Heart left ventricle (tissue), 16 donors: ENCODE results near the gene MAGEB6. TPM values are rescaled to one million over a fixed set of nuclear protein-coding genes. Genes with fewer than 3 reads are reported as not detected.

Source experiments
- ATAC-seq, 4 donors: fragments of 200-7000 bp; cut with Tn5 transposase; one replicate each; pipeline ENCODE4 v1.9.1; 2020 to 2022; ENCODE audit warnings: moderate library complexity in 4 of 4, mild to moderate bottlenecking in 3 of 4, moderate number of reproducible peaks in 1 of 4
- DNase-seq, 5 donors: peaks; one replicate each; pipeline ENCODE4 v3.0.0-alpha.2; 2020
- H3K27ac ChIP-seq, 12 donors: fragments of 200-600 bp; sonication (generic) in 4 of 12; one replicate each; pipeline versions ENCODE4 v1.5.0 to v1.8.0; 2016 to 2022; ENCODE audit warnings: mild to moderate bottlenecking in 2 of 12
- H3K27me3 ChIP-seq, 9 donors: fragments of 200-600 bp; sonication (generic) in 2 of 9; one replicate each; pipeline versions ENCODE4 v1.5.1 to v1.8.0; 2016 to 2022; ENCODE audit warnings: mild to moderate bottlenecking in 3 of 9
- H3K36me3 ChIP-seq, 9 donors: fragments of 200-600 bp; sonication (generic) in 2 of 9; one replicate each; pipeline versions ENCODE4 v1.5.0 to v1.8.0; 2018 to 2022; ENCODE audit warnings: mild to moderate bottlenecking in 2 of 9
- H3K4me1 ChIP-seq, 12 donors: fragments of 200-600 bp; sonication (generic) in 4 of 12; one replicate each; pipeline versions ENCODE4 v1.5.0 to v1.8.0; 2016 to 2022; ENCODE audit warnings: mild to moderate bottlenecking in 3 of 12
- H3K4me3 ChIP-seq, 12 donors: fragments of 200-600 bp; sonication (generic) in 4 of 12; one replicate each; pipeline versions ENCODE4 v1.5.0 to v1.8.0; 2017 to 2022; ENCODE audit warnings: mild to moderate bottlenecking in 9 of 12, moderate library complexity in 4 of 12
- H3K9me3 ChIP-seq, 12 donors: fragments of 200-600 bp; sonication (generic) in 4 of 12; one replicate each; pipeline versions ENCODE4 v1.5.0 to v1.8.0; 2016 to 2022; ENCODE audit warnings: mild to moderate bottlenecking in 1 of 12
- POLR2A ChIP-seq, 2 donors: fragments of 450-650 bp; IDR thresholded peaks; one replicate each; pipeline ENCODE4 v1.6.1; 2017; ENCODE audit warnings: antibody characterized with exemption in 2 of 2, mild to moderate bottlenecking in 2 of 2, moderate library complexity in 2 of 2
- whole genome bisulfite sequencing, 4 donors: extraction: QIAGEN DNeasy Blood & Tissue Kit in 2 of 4; methylation state at CpG; one replicate each; pipeline versions ENCODE4 v1.1.5 to v1.1.7; 2013 to 2018; 5-methylcytosine and 5-hydroxymethylcytosine counted together
- intact Hi-C, 10 donors: fragments of 100-400 bp; cut with DNase I; formaldehyde crosslinking; loops; one replicate each; pipeline versions ENCODE4 v1.11.1 to v1.14.2; 2022
- polyA plus RNA-seq, 2 donors: library from polyadenylated mRNA; stranded (reverse); fragments of 200-250 nt; gene quantifications; one replicate each; pipeline ENCODE4 v1.2.3, GENCODE V29; 2013
- total RNA-seq, 9 donors: library from RNA; depleted of rRNA in 2 of 9; stranded (reverse); fragments of >200 nt in 2 of 9; fragmentation: NEBNext Ultra II Directional in 3 of 9; extraction: Animal tissue kit (Norgen Biotek cat#: 25700) in 3 of 9; gene quantifications; one replicate each; pipeline versions ENCODE4 v1.1.0 to v1.2.4, GENCODE V29; 2016 to 2023
- TF ChIP-seq, protein P1 (sequence below), 12 donors: fragments of 200-600 bp; sonication (generic) in 4 of 12; IDR thresholded peaks; one replicate each; pipeline versions ENCODE4 v1.5.0 to v1.8.0; 2018 to 2022; ENCODE audit warnings: antibody characterized with exemption in 12 of 12, mild to moderate bottlenecking in 5 of 12
- donor health status: ischemic (EF 13 %, LVEDD 7.1; RV severe dilation, severe dysfunction).
- donor health status: healthy with polysubstance abuse.
- donor health status: DM: no; HTN: yes; CAD: no.
- donor health status: DM: no; HTN: no; CAD: no.
- donor health status: ischemic (EF 25% LVEDD 6.9; RV normal size, moderate dysfunction).
- donor health status: ischemic (EF 25% LVEDD 5.7; RV mildly dilated, moderate dysfunction).
- donor health status: healthy.
- donor health status: DM: yes; HTN: yes; CAD: no.
- donor health status: ischemic (EF 35%, LVEDD 5.7; RV mildly dilated, moderate dysfunction).
- donor health status: nonischemic (EF 11% LVEDD 7.7; RV severe dilation, severe dysfunction).
- donor health status: DM: yes; HTN: yes; CAD: no.
- donor health status: PGD.
- donor health status: ischemic (EF 29% LVEDD 5.4; RV normal size, mild dysfunction).
- donor health status: nonischemic (EF 23%, LVEDD 6.1; RV moderate dilation, normal function).

MAGEB6 gene
- total and polyA plus RNA-seq, 11 donors, result not detected

DNA sequence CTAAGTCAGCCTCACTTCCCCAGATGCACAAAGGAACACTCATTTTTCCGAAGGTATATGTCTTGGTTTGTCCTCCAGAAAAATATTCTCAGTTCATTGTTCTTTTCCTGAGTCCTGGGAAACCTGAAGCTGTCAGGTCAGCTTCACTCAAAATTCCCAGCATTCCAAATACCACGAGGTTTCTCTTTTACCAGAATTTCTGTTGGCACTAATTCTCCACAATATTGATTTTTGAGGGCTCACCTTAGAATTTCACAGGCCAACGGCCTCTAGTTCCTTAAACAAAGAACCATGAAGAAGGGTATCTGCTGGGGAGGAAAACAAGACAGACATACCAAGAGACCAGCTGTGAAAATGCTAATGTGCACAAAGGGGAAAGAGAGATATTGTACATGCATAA is 15.8 kb downstream of the MAGEB6 start:
- intact Hi-C loops, result no loop called here
- TF ChIP-seq POLR2A (IDR thresholded peaks at IDR 0.05), result no peak
- TF ChIP-seq, protein P1, sequence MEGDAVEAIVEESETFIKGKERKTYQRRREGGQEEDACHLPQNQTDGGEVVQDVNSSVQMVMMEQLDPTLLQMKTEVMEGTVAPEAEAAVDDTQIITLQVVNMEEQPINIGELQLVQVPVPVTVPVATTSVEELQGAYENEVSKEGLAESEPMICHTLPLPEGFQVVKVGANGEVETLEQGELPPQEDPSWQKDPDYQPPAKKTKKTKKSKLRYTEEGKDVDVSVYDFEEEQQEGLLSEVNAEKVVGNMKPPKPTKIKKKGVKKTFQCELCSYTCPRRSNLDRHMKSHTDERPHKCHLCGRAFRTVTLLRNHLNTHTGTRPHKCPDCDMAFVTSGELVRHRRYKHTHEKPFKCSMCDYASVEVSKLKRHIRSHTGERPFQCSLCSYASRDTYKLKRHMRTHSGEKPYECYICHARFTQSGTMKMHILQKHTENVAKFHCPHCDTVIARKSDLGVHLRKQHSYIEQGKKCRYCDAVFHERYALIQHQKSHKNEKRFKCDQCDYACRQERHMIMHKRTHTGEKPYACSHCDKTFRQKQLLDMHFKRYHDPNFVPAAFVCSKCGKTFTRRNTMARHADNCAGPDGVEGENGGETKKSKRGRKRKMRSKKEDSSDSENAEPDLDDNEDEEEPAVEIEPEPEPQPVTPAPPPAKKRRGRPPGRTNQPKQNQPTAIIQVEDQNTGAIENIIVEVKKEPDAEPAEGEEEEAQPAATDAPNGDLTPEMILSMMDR (IDR thresholded peaks at IDR 0.05), result no peak
- H3K4me3 ChIP-seq, result no peak overlapping the region
- H3K36me3 ChIP-seq, result no peaks in the 10 kb centered on the region
- no peaks in the 10 kb centered on the region for H3K4me1 ChIP-seq
- 56 to 68% (median 62%) methylated on average over 3 of the region's 3 CpGs for WGBS, 4 donors
- H3K27me3 ChIP-seq, result no peaks in the 10 kb centered on the region
- ATAC-seq, result no peak
- DNase-seq, result no peak
- no peaks in the 10 kb centered on the region for H3K9me3 ChIP-seq
- H3K27ac ChIP-seq, result no peak overlapping the region

DNA sequence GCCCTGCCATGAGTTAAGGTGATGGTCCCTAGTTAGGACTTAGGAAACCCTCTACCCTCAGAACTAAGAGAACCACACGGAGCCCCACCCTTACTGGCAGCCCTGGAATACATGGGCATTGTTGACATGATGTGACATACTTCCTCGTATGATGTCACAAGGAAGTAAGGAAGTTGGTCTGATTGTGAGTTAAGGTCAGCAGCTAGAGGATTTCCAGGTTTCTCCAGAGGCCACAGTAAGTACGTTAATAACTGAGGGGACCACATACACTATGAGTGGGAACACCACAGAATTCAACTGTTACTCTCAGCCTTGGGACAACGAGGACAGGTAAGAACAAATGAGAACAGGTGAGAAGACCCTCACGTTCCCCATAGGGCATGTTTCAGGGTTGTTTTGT is 23.6 kb downstream of the MAGEB6 start, which contains the start of gene MAGEB5:
Gene MAGEB5, plus strand, starts transcription at position 301 of the 400 bp plus-strand sequence. CDS start 1,133 bp downstream, outside the sequence.
- Histone ChIP-seq H3K4me1 (no peaks in the 10 kb centered on the region), H3K27me3 (peaks cover 0 to 3% (median 0%) of the 10 kb centered on the region in 9 donors), H3K9me3 (no peaks in the 10 kb centered on the region), H3K36me3 (no peaks in the 10 kb centered on the region), H3K4me3 (no peak within 1 kb of the TSS), H3K27ac (no peak within 1 kb of the TSS)
- DNase-seq (no peak), ATAC-seq (no peak)
- TF ChIP-seq, protein P1 (IDR thresholded peaks at IDR 0.05), result no peak
- no peak for TF ChIP-seq POLR2A (IDR thresholded peaks at IDR 0.05)
- 60 to 83% (median 68%) methylated on average over 5 of the region's 5 CpGs for WGBS, 4 donors
- intact Hi-C loops, result no loop called here

DNA sequence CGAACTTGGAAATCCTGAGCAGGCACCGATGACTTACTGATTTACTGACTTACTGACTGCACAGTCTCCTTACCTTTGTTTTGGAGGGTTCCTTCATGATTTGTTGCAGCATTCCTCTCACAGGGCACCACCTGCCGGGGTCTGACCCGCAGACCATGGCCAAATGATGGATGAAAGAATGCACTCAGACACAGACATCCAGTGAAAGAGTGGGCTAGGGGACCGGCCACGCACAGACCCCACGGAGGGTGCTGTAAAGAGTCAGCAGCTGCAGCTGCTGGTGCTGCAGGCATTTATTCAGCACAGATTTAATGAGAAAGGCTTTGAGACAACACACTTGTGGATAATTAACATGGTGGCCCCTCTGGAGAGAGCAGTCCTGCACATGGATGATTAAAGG is 27.1 kb downstream of the MAGEB6 start:
- TF ChIP-seq POLR2A (IDR thresholded peaks at IDR 0.05), result no peak
- TF ChIP-seq, protein P1 (IDR thresholded peaks at IDR 0.05), result no peak

DNA sequence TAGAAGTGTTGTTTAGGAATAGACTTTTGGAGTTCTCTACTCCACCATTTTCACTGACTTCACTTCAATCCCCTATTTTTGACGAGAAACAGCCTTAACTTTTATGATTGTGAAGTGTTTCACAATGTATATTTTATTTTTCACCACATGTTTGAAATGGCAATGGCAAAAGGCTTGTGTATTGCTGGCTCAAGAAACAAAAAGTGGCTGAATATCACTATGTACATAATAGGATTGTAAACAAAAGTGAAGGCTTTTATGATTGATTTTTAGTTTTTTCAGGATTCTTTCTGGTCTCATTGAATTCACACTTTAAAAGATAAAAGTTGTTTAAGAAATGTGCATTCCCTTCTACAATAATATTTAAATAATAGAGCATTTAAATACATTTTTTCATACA is 41.9 kb downstream of the MAGEB6 start:
- TF ChIP-seq, protein P1 (IDR thresholded peaks at IDR 0.05), result no peak
- TF ChIP-seq POLR2A (IDR thresholded peaks at IDR 0.05), result no peak
- DNase-seq (no peak), ATAC-seq (no peak)
- no peaks in the 10 kb centered on the region for H3K36me3 ChIP-seq
- H3K4me3 ChIP-seq, result no peak overlapping the region
- no peaks in the 10 kb centered on the region for H3K9me3 ChIP-seq
- H3K27me3 ChIP-seq, result no peaks in the 10 kb centered on the region
- WGBS, 4 donors, result 50 to 77% (median 62%) methylated on average over 1 of the region's 1 CpG
- no peaks in the 10 kb centered on the region for H3K4me1 ChIP-seq
- intact Hi-C loops, result no loop called here
- H3K27ac ChIP-seq, result no peak overlapping the region

More for the DNA sequence above, 27.1 kb downstream of the MAGEB6 start:
- Histone ChIP-seq H3K27me3 (peaks cover 0 to 3% (median 0%) of the 10 kb centered on the region in 9 donors), H3K4me1 (no peaks in the 10 kb centered on the region), H3K27ac (no peak overlapping the region), H3K4me3 (no peak overlapping the region), H3K36me3 (no peaks in the 10 kb centered on the region), H3K9me3 (no peaks in the 10 kb centered on the region)
- no peak for DNase-seq
- intact Hi-C loops, result no loop called here
- ATAC-seq, result no peak
- 69 to 87% (median 83%) methylated on average over 7 of the region's 7 CpGs for WGBS, 4 donors

Other genes starting within 250 kb of the MAGEB6 start
- gene MAGEB18, start 54.1 kb upstream of the MAGEB6 start, total RNA-seq, result not detected
- not detected for gene MAGEB18, start 54.1 kb upstream of the MAGEB6 start, polyA plus RNA-seq
- gene MAGEB6B, start 31.8 kb upstream of the MAGEB6 start, total RNA-seq, result not detected
- gene MAGEB6B, start 31.8 kb upstream of the MAGEB6 start, polyA plus RNA-seq, result not detected
- not detected for gene MAGEB5, start 23.7 kb downstream of the MAGEB6 start, total RNA-seq
- gene MAGEB5, start 23.7 kb downstream of the MAGEB6 start, polyA plus RNA-seq, result not detected